ENCODE measurements around the gene PARG.
"Not testable (repeated sequence)": the region's sequence is repeated elsewhere in the genome, so short reads cannot be mapped to it uniquely, and the experiment has no call there.

PARG gene

GRCh38 chr10:49775014-49775413 lies 166.8 kb downstream of the PARG start:
- no peak overlapping the region for H3K27ac ChIP-seq (replicated peaks)
- H3K27me3 ChIP-seq (ENCODE audit: insufficient read depth, poor library complexity, severe bottlenecking) = no peaks in the 10 kb centered on the region
- DNase-seq (ENCODE audit: low read depth in 1 of 2, low spot score in 1 of 2) = no peak
- TF ChIP-seq SPI1 (IDR thresholded peaks at IDR 0.05; ENCODE audit: borderline replicate concordance, low read depth) (no peak), POLR2AphosphoS5 (IDR thresholded peaks at IDR 0.05; ENCODE audit: low read depth) (no peak), GABPA (IDR thresholded peaks at IDR 0.05; ENCODE audit: low read depth) (no peak), REST (IDR thresholded peaks at IDR 0.05; ENCODE audit: insufficient replicate concordance, low read depth) (no peak), CTCF (IDR thresholded peaks at IDR 0.05; ENCODE audit: insufficient read depth, low read length) (no peak)
- no peak overlapping the region for H3K4me3 ChIP-seq (replicated peaks; ENCODE audit: insufficient read depth, low read length)

GRCh38 chr10:49772944-49773343 lies 168.9 kb downstream of the PARG start:
- H3K4me3 ChIP-seq (replicated peaks; ENCODE audit: insufficient read depth, low read length); DNase-seq (ENCODE audit: low read depth in 1 of 2, low spot score in 1 of 2); H3K27ac ChIP-seq (replicated peaks); H3K27me3 ChIP-seq (ENCODE audit: insufficient read depth, poor library complexity, severe bottlenecking): not testable (repeated sequence)

- H3K27ac ChIP-seq (replicated peaks); H3K27me3 ChIP-seq (ENCODE audit: insufficient read depth, poor library complexity, severe bottlenecking); H3K4me3 ChIP-seq (replicated peaks; ENCODE audit: insufficient read depth, low read length); DNase-seq (ENCODE audit: low read depth in 1 of 2, low spot score in 1 of 2): not testable (repeated sequence)
These were observed 170.8 kb downstream of the PARG start for GRCh38 chr10:49771046-49771445.

GRCh38 chr10:49769692-49770091 lies 172.1 kb downstream of the PARG start:
- TF ChIP-seq SPI1 (IDR thresholded peaks at IDR 0.05; ENCODE audit: borderline replicate concordance, low read depth) (no peak), POLR2AphosphoS5 (IDR thresholded peaks at IDR 0.05; ENCODE audit: low read depth) (no peak), REST (IDR thresholded peaks at IDR 0.05; ENCODE audit: insufficient replicate concordance, low read depth) (no peak), CTCF (IDR thresholded peaks at IDR 0.05; ENCODE audit: insufficient read depth, low read length) (no peak), GABPA (IDR thresholded peaks at IDR 0.05; ENCODE audit: low read depth) (no peak)
- DNase-seq (ENCODE audit: low read depth in 1 of 2, low spot score in 1 of 2) = no peak
- H3K27ac ChIP-seq (replicated peaks) = no peak overlapping the region
- no peak overlapping the region for H3K4me3 ChIP-seq (replicated peaks; ENCODE audit: insufficient read depth, low read length)
- H3K27me3 ChIP-seq (ENCODE audit: insufficient read depth, poor library complexity, severe bottlenecking) = no peaks in the 10 kb centered on the region

GRCh38 chr10:49768731-49769130 lies 173.1 kb downstream of the PARG start:
- peaks cover 2% of the 10 kb centered on the region for H3K27me3 ChIP-seq (ENCODE audit: insufficient read depth, poor library complexity, severe bottlenecking)

More at GRCh38 chr10:49768731-49769130, 173.1 kb downstream of the PARG start:
- TF ChIP-seq CTCF (IDR thresholded peaks at IDR 0.05; ENCODE audit: insufficient read depth, low read length) = no peak
- TF ChIP-seq REST (IDR thresholded peaks at IDR 0.05; ENCODE audit: insufficient replicate concordance, low read depth) = no peak
- TF ChIP-seq GABPA (IDR thresholded peaks at IDR 0.05; ENCODE audit: low read depth) = no peak
- no peak for TF ChIP-seq SPI1 (IDR thresholded peaks at IDR 0.05; ENCODE audit: borderline replicate concordance, low read depth)
- no peak for TF ChIP-seq POLR2AphosphoS5 (IDR thresholded peaks at IDR 0.05; ENCODE audit: low read depth)
- DNase-seq (ENCODE audit: low read depth in 1 of 2, low spot score in 1 of 2) = no peak
- Histone ChIP-seq H3K4me3 (replicated peaks; ENCODE audit: insufficient read depth, low read length) (no peak overlapping the region), H3K27ac (replicated peaks) (no peak overlapping the region)

All from HL-60 (cell line).